Natural killer cell (primary cell): Measurements from ENCODE around the gene PIM2. TPM values are rescaled to one million over a fixed set of nuclear protein-coding genes. Genes with fewer than 3 reads are reported as not detected.
A peak's percentile ranks its signal among the peaks of the same experiment; 100 is the strongest.

Source experiments
- ATAC-seq, 3 donors: fragments of 150-1000 bp in 2 of 3; fragments of 200-7000 bp in 1 of 3; cut with Tn5 transposase; 1 replicate in 1 of 3; 2 replicates in 2 of 3; pipeline ENCODE4 v1.10.0; 2021; ENCODE audit warnings: mild to moderate bottlenecking in 2 of 3, moderate library complexity in 2 of 3
- DNase-seq, 2 donors: peaks; one replicate each; pipeline versions ENCODE4 v3.0.0 to v3.0.0-alpha.2; 2013 to 2021; ENCODE audit warnings: mixed read lengths in 1 of 2
- H3K27ac ChIP-seq: one replicate; pipeline ENCODE4 v1.5.1; 2013; ENCODE audit warnings: mild to moderate bottlenecking, low read length
- H3K27me3 ChIP-seq: one replicate; pipeline ENCODE4 v1.6.1; 2013; ENCODE audit warnings: low read length; ENCODE audit not compliant: control insufficient read depth, insufficient read depth
- H3K36me3 ChIP-seq: one replicate; pipeline ENCODE4 v1.6.1; 2013; ENCODE audit warnings: low read length; ENCODE audit not compliant: control insufficient read depth, insufficient read depth
- H3K4me1 ChIP-seq: one replicate; pipeline ENCODE4 v1.6.1; 2013; ENCODE audit warnings: low read length; ENCODE audit not compliant: control insufficient read depth, insufficient read depth
- H3K4me3 ChIP-seq: one replicate; pipeline ENCODE4 v1.5.1; 2013; ENCODE audit warnings: low read length
- H3K9me3 ChIP-seq: one replicate; pipeline ENCODE4 v1.6.1; 2013; ENCODE audit warnings: low read length; ENCODE audit not compliant: control insufficient read depth, insufficient read depth
- H3K27ac Mint-ChIP-seq, 2 donors: one replicate each; pipeline ENCODE4 v1.8.0; 2022; ENCODE audit warnings: mild to moderate bottlenecking in 2 of 2, mixed read lengths in 2 of 2, moderate library complexity in 1 of 2
- H3K27me3 Mint-ChIP-seq, 2 donors: one replicate each; pipeline ENCODE4 v1.8.0; 2022; ENCODE audit warnings: low read depth in 2 of 2, mixed read lengths in 2 of 2
- H3K36me3 Mint-ChIP-seq: one replicate; pipeline ENCODE4 v1.8.0; 2022; ENCODE audit warnings: mixed read lengths
- H3K4me1 Mint-ChIP-seq, 2 donors: one replicate each; pipeline ENCODE4 v1.8.0; 2022; ENCODE audit warnings: mixed read lengths in 2 of 2
- H3K4me3 Mint-ChIP-seq: one replicate; pipeline ENCODE4 v1.8.0; 2022; ENCODE audit warnings: mild to moderate bottlenecking, moderate library complexity, mixed read lengths
- H3K9me3 Mint-ChIP-seq, 2 donors: one replicate each; pipeline ENCODE4 v1.8.0; 2022; ENCODE audit warnings: mixed read lengths in 2 of 2
- CTCF ChIP-seq: fragments of 200-600 bp; IDR thresholded peaks from one replicate; pipeline ENCODE4 v1.8.0; 2022; ENCODE audit warnings: antibody characterized with exemption
- WGBS: methylation state at CpG from one replicate; pipeline ENCODE4 v1.1.7; 2013; ENCODE audit warnings: missing lambda C conversion rate; ENCODE audit not compliant: insufficient coverage; 5-methylcytosine and 5-hydroxymethylcytosine counted together
- intact Hi-C: fragments of 100-400 bp; cut with micrococcal nuclease; formaldehyde crosslinking; loops from one replicate; pipeline ENCODE4 v1.14.2; 2022
- total RNA-seq, 4 donors: library from RNA; stranded (reverse); fragments of 120-200 nt in 1 of 4; gene quantifications; one replicate each; pipeline versions ENCODE4 v1.2.3 to v1.2.4, GENCODE V29; 2013 to 2022

Gene PIM2
- total RNA-seq, 3 donors from 2014 or later (not counting 1 experiment from before 2014, with no cell fraction given) = 134 to 173 (median 150) TPM

- H3K4me1 Mint-ChIP-seq = peaks cover 6 to 33% of the 10 kb centered on the region in 2 donors
- peaks cover 10% of the 10 kb centered on the region for H3K36me3 ChIP-seq
- H3K27ac ChIP-seq = no peak overlapping the region
- intact Hi-C loops = loop anchor here (5.0 kb wide), 1 partner anchor 62 kb away; the partner anchor contains the start of gene OTUD5
- ATAC-seq (no peak), DNase-seq (no peak)
- no peaks in the 10 kb centered on the region for H3K36me3 Mint-ChIP-seq
- H3K27me3 Mint-ChIP-seq = no peaks in the 10 kb centered on the region
- H3K27ac Mint-ChIP-seq = peak overlapping the region in 1 of 2 donors; percentile 60
- 94% methylated on average over 6 of the region's 6 CpGs for WGBS
- H3K4me1 ChIP-seq = peaks cover 41% of the 10 kb centered on the region
- peak overlapping the region; percentile 45 for H3K4me3 Mint-ChIP-seq
- no peak overlapping the region for H3K4me3 ChIP-seq
- H3K27me3 ChIP-seq = no peaks in the 10 kb centered on the region
- H3K9me3 ChIP-seq = no peaks in the 10 kb centered on the region
- TF ChIP-seq CTCF = no peak
- no peaks in the 10 kb centered on the region for H3K9me3 Mint-ChIP-seq
Measured at GRCh38 chrX:48894891-48895290, 23.9 kb downstream of the PIM2 start.

- H3K36me3 Mint-ChIP-seq = no peaks in the 10 kb centered on the region
- Histone ChIP-seq H3K27me3 (no peaks in the 10 kb centered on the region), H3K9me3 (no peaks in the 10 kb centered on the region), H3K4me1 (peaks cover 31% of the 10 kb centered on the region), H3K36me3 (peaks cover 10% of the 10 kb centered on the region), H3K4me3 (no peak overlapping the region), H3K27ac (no peak overlapping the region)
- DNase-seq (no peak), ATAC-seq (no peak)
- no peak overlapping the region for H3K27ac Mint-ChIP-seq
- no peaks in the 10 kb centered on the region for H3K27me3 Mint-ChIP-seq
- 91% methylated on average over 15 of the region's 16 CpGs for WGBS
- no peak overlapping the region for H3K4me3 Mint-ChIP-seq
- H3K9me3 Mint-ChIP-seq = no peaks in the 10 kb centered on the region
- TF ChIP-seq CTCF = no peak
- H3K4me1 Mint-ChIP-seq = peaks cover 6 to 33% of the 10 kb centered on the region in 2 donors
- intact Hi-C loops = no loop called here
Measured at GRCh38 chrX:48893556-48894348, 25.1 kb downstream of the PIM2 start.

- H3K4me1 Mint-ChIP-seq = peaks cover 6 to 28% of the 10 kb centered on the region in 2 donors
- no peak overlapping the region for H3K27ac ChIP-seq
- peaks cover 10% of the 10 kb centered on the region for H3K36me3 ChIP-seq
- H3K4me1 ChIP-seq = peaks cover 25% of the 10 kb centered on the region
- H3K9me3 ChIP-seq = no peaks in the 10 kb centered on the region
- DNase-seq (no peak), ATAC-seq (no peak)
- H3K36me3 Mint-ChIP-seq = no peaks in the 10 kb centered on the region
- 92% methylated on average over 2 of the region's 4 CpGs for WGBS
- H3K27me3 ChIP-seq = no peaks in the 10 kb centered on the region
- intact Hi-C loops = no loop called here
- no peaks in the 10 kb centered on the region for H3K27me3 Mint-ChIP-seq
- no peak overlapping the region for H3K4me3 Mint-ChIP-seq
- no peak overlapping the region for H3K27ac Mint-ChIP-seq
- H3K9me3 Mint-ChIP-seq = no peaks in the 10 kb centered on the region
- H3K4me3 ChIP-seq = no peak overlapping the region
- TF ChIP-seq CTCF = no peak
Measured at GRCh38 chrX:48892896-48893295, 25.9 kb downstream of the PIM2 start.
